ACC112 (cell line): Measurements from ENCODE around the gene PRSS3.
"Not testable (repeated sequence)": the region's sequence is repeated elsewhere in the genome, so short reads cannot be mapped to it uniquely, and the experiment has no call there.

Experiments used
- H2AFZ ChIP-seq: fragments of 200-600 bp; sonication (generic); one replicate; pipeline ENCODE4 v1.6.0; 2017; ENCODE audit warnings: antibody characterized with exemption, low read length; ENCODE audit not compliant: unreplicated experiment
- H3K27ac ChIP-seq: fragments of 200-600 bp; sonication (generic); 2 replicates; pipeline ENCODE4 v1.5.1; 2014; ENCODE audit warnings: low read depth, mild to moderate bottlenecking, antibody characterized with exemption, low read length, moderate library complexity
- H3K27me3 ChIP-seq: fragments of 200-600 bp; sonication (generic); 2 replicates; pipeline ENCODE4 v1.6.1; 2014; ENCODE audit warnings: mild to moderate bottlenecking, antibody characterized with exemption, low read length, moderate library complexity, mixed read lengths; ENCODE audit not compliant: insufficient read depth
- H3K36me3 ChIP-seq: fragments of 200-600 bp; sonication (generic); 2 replicates; pipeline ENCODE4 v1.6.1; 2016; ENCODE audit warnings: mild to moderate bottlenecking, antibody characterized with exemption, low read length, moderate library complexity, mixed read lengths; ENCODE audit not compliant: insufficient read depth
- H3K4me1 ChIP-seq: fragments of 200-600 bp; sonication (generic); one replicate; pipeline ENCODE4 v1.6.1; 2016; ENCODE audit warnings: low read length, mixed read lengths; ENCODE audit not compliant: insufficient read depth, unreplicated experiment, control insufficient read depth
- H3K4me3 ChIP-seq: fragments of 200-600 bp; sonication (generic); 2 replicates; pipeline ENCODE4 v1.5.1; 2014; ENCODE audit warnings: mild to moderate bottlenecking, low read depth, low read length
- H3K79me2 ChIP-seq: fragments of 200-600 bp; sonication (generic); one replicate; pipeline ENCODE4 v1.6.0; 2016; ENCODE audit warnings: low read length; ENCODE audit not compliant: control insufficient read depth, unreplicated experiment, insufficient read depth

PRSS3 gene

GRCh38 chr9:33795281-33795680 is at the start of gene PRSS3:
TSS of gene PRSS3 (plus strand) at chr9:33795561. CDS start at chr9:33795574, 13 bp downstream.
- H3K4me3 ChIP-seq: no peak within 1 kb of the TSS
- peaks cover 9% of the 10 kb centered on the region for H3K4me1 ChIP-seq
- no peaks in the 10 kb centered on the region for H3K36me3 ChIP-seq
- H3K27me3 ChIP-seq: no peaks in the 10 kb centered on the region
- no peak within 1 kb of the TSS for H2AFZ ChIP-seq
- H3K27ac ChIP-seq: no peak within 1 kb of the TSS
- H3K79me2 ChIP-seq: no peaks in the 10 kb centered on the region

- Histone ChIP-seq H2AFZ (no peak overlapping the region), H3K36me3 (no peaks in the 10 kb centered on the region), H3K4me1 (no peaks in the 10 kb centered on the region), H3K4me3 (no peak overlapping the region), H3K27me3 (no peaks in the 10 kb centered on the region), H3K27ac (no peak overlapping the region), H3K79me2 (peaks cover 4% of the 10 kb centered on the region)
Observed at GRCh38 chr9:33748633-33749304, 46.6 kb upstream of the PRSS3 start.

- H3K4me3 ChIP-seq, H3K27me3 ChIP-seq: not testable (repeated sequence)
Observed at GRCh38 chr9:33749305-33749654, 46.1 kb upstream of the PRSS3 start.

GRCh38 chr9:33750307-33750838 is 45.0 kb upstream of the PRSS3 start:
- peak overlapping the region; percentile 79 for H2AFZ ChIP-seq
- no peaks in the 10 kb centered on the region for H3K27me3 ChIP-seq
- H3K4me1 ChIP-seq: no peaks in the 10 kb centered on the region
- H3K27ac ChIP-seq: no peak overlapping the region
- H3K79me2 ChIP-seq: peaks cover 4% of the 10 kb centered on the region
- H3K36me3 ChIP-seq: no peaks in the 10 kb centered on the region
- peak overlapping the region; percentile 78 for H3K4me3 ChIP-seq

More at GRCh38 chr9:33749305-33749654, 46.1 kb upstream of the PRSS3 start:
- H3K36me3 ChIP-seq, H3K79me2 ChIP-seq, H3K4me1 ChIP-seq, H3K27ac ChIP-seq, H2AFZ ChIP-seq: not testable (repeated sequence)

- peak overlapping the region; percentile 78 for H3K4me3 ChIP-seq
Observed at GRCh38 chr9:33750839-33751339, 44.5 kb upstream of the PRSS3 start.

GRCh38 chr9:33751536-33752129 is 43.7 kb upstream of the PRSS3 start:
- peak overlapping the region; percentile 45 for H2AFZ ChIP-seq
- no peak overlapping the region for H3K27ac ChIP-seq
- no peaks in the 10 kb centered on the region for H3K4me1 ChIP-seq
- H3K36me3 ChIP-seq: no peaks in the 10 kb centered on the region
- H3K79me2 ChIP-seq: peaks cover 4% of the 10 kb centered on the region
- H3K4me3 ChIP-seq: peak overlapping the region; percentile 78
- H3K27me3 ChIP-seq: no peaks in the 10 kb centered on the region

More at GRCh38 chr9:33750839-33751339, 44.5 kb upstream of the PRSS3 start:
- H3K27me3 ChIP-seq: no peaks in the 10 kb centered on the region
- H3K27ac ChIP-seq: no peak overlapping the region
- H2AFZ ChIP-seq: peak overlapping the region; percentile 79
- H3K36me3 ChIP-seq: no peaks in the 10 kb centered on the region
- H3K4me1 ChIP-seq: no peaks in the 10 kb centered on the region
- H3K79me2 ChIP-seq: peaks cover 4% of the 10 kb centered on the region

GRCh38 chr9:33752130-33752637 is 43.2 kb upstream of the PRSS3 start:
- no peak overlapping the region for H3K27ac ChIP-seq
- no peaks in the 10 kb centered on the region for H3K4me1 ChIP-seq
- no peak overlapping the region for H2AFZ ChIP-seq
- H3K36me3 ChIP-seq: no peaks in the 10 kb centered on the region
- peak overlapping the region; percentile 78 for H3K4me3 ChIP-seq
- H3K27me3 ChIP-seq: no peaks in the 10 kb centered on the region
- peaks cover 4% of the 10 kb centered on the region for H3K79me2 ChIP-seq

GRCh38 chr9:33752789-33753188 is 42.6 kb upstream of the PRSS3 start:
- H3K4me1 ChIP-seq, H3K27me3 ChIP-seq, H2AFZ ChIP-seq, H3K36me3 ChIP-seq, H3K4me3 ChIP-seq, H3K27ac ChIP-seq, H3K79me2 ChIP-seq: not testable (repeated sequence)

- H3K4me1 ChIP-seq, H2AFZ ChIP-seq, H3K27ac ChIP-seq, H3K27me3 ChIP-seq, H3K4me3 ChIP-seq, H3K79me2 ChIP-seq, H3K36me3 ChIP-seq: not testable (repeated sequence)
Observed at GRCh38 chr9:33759648-33760047, 35.7 kb upstream of the PRSS3 start.

GRCh38 chr9:33762343-33762742 is 33.0 kb upstream of the PRSS3 start:
- H2AFZ ChIP-seq: no peak overlapping the region
- no peak overlapping the region for H3K4me3 ChIP-seq
- peaks cover 5% of the 10 kb centered on the region for H3K79me2 ChIP-seq
- no peaks in the 10 kb centered on the region for H3K27me3 ChIP-seq
- H3K36me3 ChIP-seq: no peaks in the 10 kb centered on the region
- H3K4me1 ChIP-seq: peaks cover 19% of the 10 kb centered on the region
- no peak overlapping the region for H3K27ac ChIP-seq

- H3K79me2 ChIP-seq: not testable (repeated sequence)
- H3K4me1 ChIP-seq: peaks cover 19% of the 10 kb centered on the region
- 0 out of 2 replicates have a peak overlapping the region, but pooled peaks have one; percentile 35 for H3K27ac ChIP-seq
Observed at GRCh38 chr9:33763709-33764108, 31.7 kb upstream of the PRSS3 start.

More at GRCh38 chr9:33763709-33764108, 31.7 kb upstream of the PRSS3 start:
- not testable (repeated sequence) for H3K4me3 ChIP-seq, H3K27me3 ChIP-seq, H3K36me3 ChIP-seq, H2AFZ ChIP-seq
